Calu3 (cell line): ENCODE measurements around the gene MAGEB3. TPM values are rescaled to one million over a fixed set of nuclear protein-coding genes. Genes with fewer than 3 reads are reported as not detected.

ENCODE experiments used
- BruUV-seq: library from RNA; stranded (reverse); fragments of 400-500 nt; replicated peaks from 2 replicates; lab custom pipeline; 2021; lab: Mats Ljungman, UMichigan
- CTCF ChIA-PET: fragments of 300-600 bp; sonication (Branson Sonifier 250); formaldehyde crosslinking; loops from one replicate; lab custom pipeline; 2022; ENCODE audit warnings: antibody characterized with exemption; lab: Charles Lee
- DNase-seq: peaks from one replicate; pipeline ENCODE4 v3.0.0; 2022
- H3K27ac Mint-ChIP-seq: one replicate; pipeline ENCODE4 v1.8.0; 2022; ENCODE audit warnings: mixed read lengths; ENCODE audit not compliant: unreplicated experiment
- H3K27me3 Mint-ChIP-seq: one replicate; pipeline ENCODE4 v1.8.0; 2022; ENCODE audit warnings: mixed read lengths; ENCODE audit not compliant: unreplicated experiment
- H3K36me3 Mint-ChIP-seq: one replicate; pipeline ENCODE4 v1.8.0; 2022; ENCODE audit warnings: mild to moderate bottlenecking, moderate library complexity, mixed read lengths; ENCODE audit not compliant: insufficient read depth, unreplicated experiment
- H3K4me1 Mint-ChIP-seq: one replicate; pipeline ENCODE4 v1.8.0; 2022; ENCODE audit warnings: mild to moderate bottlenecking, low read depth, mixed read lengths; ENCODE audit not compliant: unreplicated experiment
- H3K4me3 Mint-ChIP-seq: one replicate; pipeline ENCODE4 v1.8.0; 2022; ENCODE audit warnings: mild to moderate bottlenecking, low read depth, moderate library complexity, mixed read lengths; ENCODE audit not compliant: unreplicated experiment
- H3K9me3 Mint-ChIP-seq: one replicate; pipeline ENCODE4 v1.8.0; 2022; ENCODE audit warnings: low read depth, mixed read lengths; ENCODE audit not compliant: unreplicated experiment
- intact Hi-C: fragments of 100-400 bp; cut with micrococcal nuclease; formaldehyde crosslinking; loops from one replicate; pipeline ENCODE4 v1.10.0; 2022; ENCODE audit not compliant: unreplicated experiment
- total RNA-seq: library from RNA; stranded (reverse); gene quantifications from 2 replicates; pipeline ENCODE4 v1.2.3, GENCODE V29; 2022
- TF ChIP-seq, protein P1 (sequence below): fragments of 200-600 bp; IDR thresholded peaks from one replicate; pipeline ENCODE4 v1.8.0; 2022; ENCODE audit warnings: antibody characterized with exemption; ENCODE audit not compliant: unreplicated experiment

MAGEB3 gene
- total RNA-seq, 1 experiment from 2014 or later = not detected

DNA sequence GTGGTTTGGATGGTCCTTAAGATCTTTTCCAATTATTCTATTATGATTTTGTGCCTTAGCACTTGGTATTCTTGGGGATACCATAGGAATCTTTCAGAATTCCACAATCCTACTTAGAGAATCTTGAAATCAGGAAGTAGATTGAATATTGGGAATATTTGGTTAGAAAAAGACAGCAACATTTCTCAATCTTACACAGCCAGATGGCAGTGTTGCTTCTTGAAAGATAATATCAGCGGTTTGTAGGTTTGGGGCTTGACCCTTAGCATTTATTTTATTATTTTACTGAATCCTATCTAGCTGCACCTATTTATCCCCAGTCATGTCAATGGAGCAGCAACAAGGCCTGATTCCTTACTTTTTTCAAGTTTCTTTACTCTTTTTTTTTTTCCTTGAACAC lies 45.0 kb downstream of the MAGEB3 start:
- intact Hi-C loops = loop anchor here (1.0 to 10.0 kb wide), 3 partner anchors 131 to 229 kb away; no protein-coding TSS in a partner anchor
- no peak for DNase-seq
- H3K27ac Mint-ChIP-seq = no peak overlapping the region
- peaks cover 6% of the 10 kb centered on the region for H3K9me3 Mint-ChIP-seq
- H3K4me1 Mint-ChIP-seq = peaks cover 11% of the 10 kb centered on the region
- H3K27me3 Mint-ChIP-seq = no peaks in the 10 kb centered on the region
- TF ChIP-seq, protein P1, sequence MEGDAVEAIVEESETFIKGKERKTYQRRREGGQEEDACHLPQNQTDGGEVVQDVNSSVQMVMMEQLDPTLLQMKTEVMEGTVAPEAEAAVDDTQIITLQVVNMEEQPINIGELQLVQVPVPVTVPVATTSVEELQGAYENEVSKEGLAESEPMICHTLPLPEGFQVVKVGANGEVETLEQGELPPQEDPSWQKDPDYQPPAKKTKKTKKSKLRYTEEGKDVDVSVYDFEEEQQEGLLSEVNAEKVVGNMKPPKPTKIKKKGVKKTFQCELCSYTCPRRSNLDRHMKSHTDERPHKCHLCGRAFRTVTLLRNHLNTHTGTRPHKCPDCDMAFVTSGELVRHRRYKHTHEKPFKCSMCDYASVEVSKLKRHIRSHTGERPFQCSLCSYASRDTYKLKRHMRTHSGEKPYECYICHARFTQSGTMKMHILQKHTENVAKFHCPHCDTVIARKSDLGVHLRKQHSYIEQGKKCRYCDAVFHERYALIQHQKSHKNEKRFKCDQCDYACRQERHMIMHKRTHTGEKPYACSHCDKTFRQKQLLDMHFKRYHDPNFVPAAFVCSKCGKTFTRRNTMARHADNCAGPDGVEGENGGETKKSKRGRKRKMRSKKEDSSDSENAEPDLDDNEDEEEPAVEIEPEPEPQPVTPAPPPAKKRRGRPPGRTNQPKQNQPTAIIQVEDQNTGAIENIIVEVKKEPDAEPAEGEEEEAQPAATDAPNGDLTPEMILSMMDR = no peak
- no peak overlapping the region for H3K4me3 Mint-ChIP-seq
- CTCF ChIA-PET = no interaction called here
- BruUV-seq = no TSS peak
- no peaks in the 10 kb centered on the region for H3K36me3 Mint-ChIP-seq

DNA sequence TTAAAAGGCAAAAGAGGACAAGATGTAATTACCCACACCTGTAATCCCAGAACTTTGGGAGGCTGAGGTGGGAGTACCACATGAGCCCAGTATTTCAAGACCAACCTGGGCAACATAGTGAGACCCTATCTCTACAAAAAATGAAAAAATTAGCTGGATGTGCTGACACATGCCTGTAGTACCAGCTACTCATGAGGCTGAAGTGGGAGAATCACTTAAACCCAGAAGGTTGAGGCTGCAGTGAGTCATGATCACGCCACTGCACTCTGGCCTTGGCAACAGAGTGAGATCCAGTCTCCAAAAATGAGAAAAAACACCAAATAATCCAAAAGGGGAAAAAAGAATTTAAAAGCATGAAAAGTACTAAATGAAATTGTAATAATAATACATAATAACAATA lies 47.9 kb downstream of the MAGEB3 start:
- intact Hi-C loops = loop anchor here (10.0 kb wide), 1 partner anchor 134 kb away; no protein-coding TSS in a partner anchor
- no peaks in the 10 kb centered on the region for H3K9me3 Mint-ChIP-seq
- BruUV-seq = no TSS peak
- no peaks in the 10 kb centered on the region for H3K36me3 Mint-ChIP-seq
- H3K4me3 Mint-ChIP-seq = no peak overlapping the region
- H3K27me3 Mint-ChIP-seq = no peaks in the 10 kb centered on the region
- no peak overlapping the region for H3K27ac Mint-ChIP-seq
- peaks cover 19% of the 10 kb centered on the region for H3K4me1 Mint-ChIP-seq
- TF ChIP-seq, protein P1 = no peak
- no peak for DNase-seq
- CTCF ChIA-PET = no interaction called here

DNA sequence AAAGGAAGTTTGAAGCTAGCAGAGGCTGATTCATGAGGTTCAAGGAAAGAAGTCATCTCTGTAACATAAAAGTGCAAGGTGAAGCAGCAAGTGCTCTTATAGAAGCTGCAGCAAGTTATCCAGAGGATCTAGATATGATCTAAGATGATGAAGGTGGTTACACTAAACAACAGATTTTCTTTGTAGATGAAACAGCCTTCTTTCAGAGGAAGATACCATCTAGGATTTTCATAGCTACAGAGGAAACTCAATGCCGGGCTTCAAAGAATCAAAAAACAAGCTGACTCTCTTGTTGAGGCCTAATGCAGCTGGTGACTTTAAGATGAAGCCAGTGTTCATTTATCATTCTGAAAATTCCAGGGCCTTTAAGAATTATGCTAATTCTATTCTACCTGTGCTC lies 50.0 kb downstream of the MAGEB3 start:
- BruUV-seq = no TSS peak
- no peak for DNase-seq
- CTCF ChIA-PET = interaction anchor here (0.6 kb wide), 1 partner anchor 355 kb away, joined by 4 read pairs; no protein-coding TSS in a partner anchor
- Mint-ChIP-seq H3K4me3 (no peak overlapping the region), H3K36me3 (peaks cover 4% of the 10 kb centered on the region), H3K27ac (no peak overlapping the region), H3K4me1 (peaks cover 31% of the 10 kb centered on the region), H3K27me3 (no peaks in the 10 kb centered on the region), H3K9me3 (no peaks in the 10 kb centered on the region)
- intact Hi-C loops = loop anchor here (5.0 kb wide), 1 partner anchor 57 kb away; no protein-coding TSS in a partner anchor
- TF ChIP-seq, protein P1 = no peak

DNA sequence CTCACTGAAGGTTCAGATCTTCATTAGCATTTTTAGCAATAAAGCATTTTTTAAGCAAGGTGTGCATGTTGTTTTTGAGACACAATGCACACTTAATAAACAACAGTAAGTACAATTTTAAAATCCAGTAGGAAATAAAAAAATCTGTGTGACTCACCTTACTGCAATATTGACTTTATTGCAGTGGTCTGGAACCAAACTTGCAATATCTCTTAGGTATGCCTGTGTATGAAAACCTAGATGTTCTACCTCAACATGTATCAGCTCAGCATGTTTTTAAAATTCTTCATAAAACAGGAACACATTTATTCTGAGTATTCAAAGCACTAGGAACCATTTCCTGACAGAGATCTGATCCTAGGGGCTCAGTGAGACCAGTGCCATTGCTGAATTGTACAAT lies 52.1 kb downstream of the MAGEB3 start:
- intact Hi-C loops = loop anchor here (2.0 to 5.0 kb wide), 2 partner anchors 55 to 206 kb away; no protein-coding TSS in a partner anchor
- TF ChIP-seq, protein P1 = no peak
- no peak for DNase-seq
- BruUV-seq = no TSS peak
- Mint-ChIP-seq H3K4me3 (no peak overlapping the region), H3K27ac (peak overlapping the region; percentile 98), H3K9me3 (no peaks in the 10 kb centered on the region), H3K36me3 (peaks cover 4% of the 10 kb centered on the region), H3K27me3 (no peaks in the 10 kb centered on the region), H3K4me1 (peaks cover 31% of the 10 kb centered on the region)
- CTCF ChIA-PET = interaction anchor here (0.6 kb wide), 1 partner anchor 183 kb away, joined by 3 read pairs; no protein-coding TSS in a partner anchor
